Kidney epithelial cell (primary cell): ENCODE measurements around the gene PSMG4. TPM values are rescaled to one million over a fixed set of nuclear protein-coding genes. Genes with fewer than 3 reads are reported as not detected.

Experiments
- DNase-seq: peaks from one replicate; pipeline ENCODE4 v3.0.0-alpha.2; 2010; ENCODE audit warnings: low read depth
- H3K27me3 ChIP-seq: 2 replicates; pipeline ENCODE4 v1.6.0; 2011; ENCODE audit warnings: low read length; ENCODE audit not compliant: control insufficient read depth, insufficient read depth
- H3K36me3 ChIP-seq: 2 replicates; pipeline ENCODE4 v1.5.1; 2011; ENCODE audit warnings: low read length; ENCODE audit not compliant: control insufficient read depth, insufficient read depth
- H3K4me3 ChIP-seq: 2 replicates; pipeline ENCODE4 v1.5.1; 2011; ENCODE audit warnings: low read depth, mild to moderate bottlenecking, control low read depth, low read length
- CTCF ChIP-seq: IDR thresholded peaks from 2 replicates; pipeline ENCODE4 v1.5.1; 2011; ENCODE audit warnings: mild to moderate bottlenecking, moderate library complexity, low read length, control low read depth, inconsistent platforms; ENCODE audit not compliant: insufficient read depth, poor library complexity, severe bottlenecking
- total RNA-seq: library from RNA; depleted of rRNA; stranded (reverse); fragments of >200 nt; gene quantifications from 2 replicates; pipeline ENCODE4 v1.2.3, GENCODE V29; 2015

PSMG4 gene
- total RNA-seq, 1 donor from 2014 or later = 26.5 TPM

GRCh38 chr6:3232017-3232945 is 26.5 kb upstream of the PSMG4 start:
- Histone ChIP-seq H3K36me3 (no peaks in the 10 kb centered on the region), H3K27me3 (peaks cover 19% of the 10 kb centered on the region), H3K4me3 (peak overlapping the region; percentile 52)
- no peak for TF ChIP-seq CTCF
- DNase-seq = no peak

GRCh38 chr6:3233321-3233720 is 25.4 kb upstream of the PSMG4 start:
- Histone ChIP-seq H3K4me3 (no peak overlapping the region), H3K27me3 (peaks cover 14% of the 10 kb centered on the region), H3K36me3 (no peaks in the 10 kb centered on the region)
- no peak for TF ChIP-seq CTCF
- DNase-seq = no peak

GRCh38 chr6:3233904-3234303 is 24.8 kb upstream of the PSMG4 start:
- Histone ChIP-seq H3K36me3 (no peaks in the 10 kb centered on the region), H3K4me3 (no peak overlapping the region), H3K27me3 (peaks cover 13% of the 10 kb centered on the region)
- no peak for TF ChIP-seq CTCF
- DNase-seq = no peak

GRCh38 chr6:3235486-3235885 is 23.3 kb upstream of the PSMG4 start:
- no peak for DNase-seq
- no peaks in the 10 kb centered on the region for H3K36me3 ChIP-seq
- H3K27me3 ChIP-seq = peaks cover 7% of the 10 kb centered on the region
- H3K4me3 ChIP-seq = no peak overlapping the region
- TF ChIP-seq CTCF = no peak

- peaks cover 7% of the 10 kb centered on the region for H3K27me3 ChIP-seq
- DNase-seq = no peak
- H3K4me3 ChIP-seq = no peak overlapping the region
- no peaks in the 10 kb centered on the region for H3K36me3 ChIP-seq
- TF ChIP-seq CTCF = no peak
Observed at GRCh38 chr6:3236005-3236404, 22.7 kb upstream of the PSMG4 start.
